HTERT RPE-1 (cell line): ENCODE measurements around the gene SNAPC3.
"Not testable (repeated sequence)": the region's sequence is repeated elsewhere in the genome, so short reads cannot be mapped to it uniquely, and the experiment has no call there.

ENCODE experiments used
- in situ Hi-C: fragments of 300-500 bp; cut with MboI; formaldehyde crosslinking; loops from 4 replicates; pipeline ENCODE4 v1.14.3; 2020; ENCODE audit warnings: low sequenced_read_pairs

Gene SNAPC3

GRCh38 chr9:15421990-15422371, 695 bp upstream of the SNAPC3 start:
- in situ Hi-C loops = no loop called here

GRCh38 chr9:15423231-15423985, 732 bp downstream of the SNAPC3 start:
- in situ Hi-C loops = no loop called here

GRCh38 chr9:15426019-15426418, 3.3 kb downstream of the SNAPC3 start:
- in situ Hi-C loops = no loop called here

GRCh38 chr9:15427702-15428101, 5.0 kb downstream of the SNAPC3 start:
- in situ Hi-C loops = not testable (repeated sequence)

- in situ Hi-C loops = no loop called here
Measured at GRCh38 chr9:15430920-15431844, 8.5 kb downstream of the SNAPC3 start.

- in situ Hi-C loops = no loop called here
Measured at GRCh38 chr9:15433191-15433590, 10.5 kb downstream of the SNAPC3 start.

- in situ Hi-C loops = no loop called here
Measured at GRCh38 chr9:15433661-15434060, 11.0 kb downstream of the SNAPC3 start.

- in situ Hi-C loops = no loop called here
Measured at GRCh38 chr9:15438891-15439290, 16.2 kb downstream of the SNAPC3 start.

- in situ Hi-C loops = not testable (repeated sequence)
Measured at GRCh38 chr9:15441841-15442240, 19.2 kb downstream of the SNAPC3 start.

- in situ Hi-C loops = not testable (repeated sequence)
Measured at GRCh38 chr9:15442264-15442663, 19.6 kb downstream of the SNAPC3 start.

- in situ Hi-C loops = no loop called here
Measured at GRCh38 chr9:15444141-15444540, 21.5 kb downstream of the SNAPC3 start.

GRCh38 chr9:15453956-15454355, 31.3 kb downstream of the SNAPC3 start:
- in situ Hi-C loops = no loop called here

GRCh38 chr9:15461056-15461455, 38.4 kb downstream of the SNAPC3 start:
- in situ Hi-C loops = no loop called here

- in situ Hi-C loops = no loop called here
Measured at GRCh38 chr9:15461601-15462000, 38.9 kb downstream of the SNAPC3 start.

GRCh38 chr9:15468145-15468544, 45.5 kb downstream of the SNAPC3 start:
- in situ Hi-C loops = no loop called here

- in situ Hi-C loops = no loop called here
Measured at GRCh38 chr9:15469406-15469805, 46.7 kb downstream of the SNAPC3 start.

- in situ Hi-C loops = no loop called here
Measured at GRCh38 chr9:15469862-15470261, 47.2 kb downstream of the SNAPC3 start.

GRCh38 chr9:15475923-15476536, 53.4 kb downstream of the SNAPC3 start:
- in situ Hi-C loops = no loop called here

- in situ Hi-C loops = no loop called here
Measured at GRCh38 chr9:15480028-15480427, 57.4 kb downstream of the SNAPC3 start.

GRCh38 chr9:15482146-15482545, 59.5 kb downstream of the SNAPC3 start:
- in situ Hi-C loops = no loop called here

GRCh38 chr9:15484802-15485201, 62.1 kb downstream of the SNAPC3 start:
- in situ Hi-C loops = no loop called here
